ENCODE measurements around the gene NCAM1.

The NCAM1 gene

DNA sequence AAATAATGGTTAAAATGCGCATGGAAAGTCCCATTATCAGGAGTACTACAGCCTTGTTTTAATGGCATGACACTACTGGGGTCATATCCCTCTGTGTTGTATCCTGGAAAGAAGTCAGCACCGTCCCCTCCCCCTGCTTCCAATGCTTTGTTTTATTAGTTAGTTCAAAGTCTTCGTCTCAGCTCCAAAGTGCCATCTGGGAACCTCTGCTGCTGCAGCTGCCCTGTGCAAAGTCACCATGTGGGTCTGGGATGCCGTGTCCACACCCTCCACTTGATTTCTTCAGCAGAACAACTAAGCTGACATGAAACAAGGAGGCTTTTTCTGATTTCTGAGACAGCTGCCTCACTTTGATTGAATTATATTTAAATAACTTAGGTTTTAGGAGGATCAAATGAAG is 29.5 kb upstream of the NCAM1 start:
- Histone ChIP-seq H3K9me3 (no peaks in the 10 kb centered on the region), H3K36me3 (no peaks in the 10 kb centered on the region), H3K27me3 (no peaks in the 10 kb centered on the region), H3K4me1 (no peaks in the 10 kb centered on the region; the same call in none of the 2 replicates), H3K4me3 (ENCODE audit: low read depth, low read length) (no peak overlapping the region)
- TF ChIP-seq, protein P1, sequence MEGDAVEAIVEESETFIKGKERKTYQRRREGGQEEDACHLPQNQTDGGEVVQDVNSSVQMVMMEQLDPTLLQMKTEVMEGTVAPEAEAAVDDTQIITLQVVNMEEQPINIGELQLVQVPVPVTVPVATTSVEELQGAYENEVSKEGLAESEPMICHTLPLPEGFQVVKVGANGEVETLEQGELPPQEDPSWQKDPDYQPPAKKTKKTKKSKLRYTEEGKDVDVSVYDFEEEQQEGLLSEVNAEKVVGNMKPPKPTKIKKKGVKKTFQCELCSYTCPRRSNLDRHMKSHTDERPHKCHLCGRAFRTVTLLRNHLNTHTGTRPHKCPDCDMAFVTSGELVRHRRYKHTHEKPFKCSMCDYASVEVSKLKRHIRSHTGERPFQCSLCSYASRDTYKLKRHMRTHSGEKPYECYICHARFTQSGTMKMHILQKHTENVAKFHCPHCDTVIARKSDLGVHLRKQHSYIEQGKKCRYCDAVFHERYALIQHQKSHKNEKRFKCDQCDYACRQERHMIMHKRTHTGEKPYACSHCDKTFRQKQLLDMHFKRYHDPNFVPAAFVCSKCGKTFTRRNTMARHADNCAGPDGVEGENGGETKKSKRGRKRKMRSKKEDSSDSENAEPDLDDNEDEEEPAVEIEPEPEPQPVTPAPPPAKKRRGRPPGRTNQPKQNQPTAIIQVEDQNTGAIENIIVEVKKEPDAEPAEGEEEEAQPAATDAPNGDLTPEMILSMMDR (IDR thresholded peaks at IDR 0.05; ENCODE audit: low read depth, low read length), result no peak
- no peak for DNase-seq

DNA sequence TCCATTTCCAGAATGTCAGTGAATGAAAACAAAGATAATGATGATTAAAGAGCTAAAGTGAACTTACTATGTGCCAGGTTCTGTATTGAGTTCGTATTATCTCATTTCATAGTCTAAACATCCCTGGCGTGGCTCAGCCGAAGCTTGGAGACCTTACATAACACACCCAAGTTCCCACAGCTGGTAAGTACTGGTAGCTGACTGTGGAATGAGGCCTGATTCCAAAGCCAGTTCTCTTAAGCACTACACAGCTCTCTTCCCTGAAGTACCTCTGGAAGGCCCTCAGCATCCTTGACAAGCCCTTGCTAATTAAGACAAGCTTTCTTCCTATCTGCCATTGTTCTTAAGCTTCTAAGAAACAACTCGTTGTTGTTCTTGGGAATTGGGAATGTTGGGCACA is 28.6 kb upstream of the NCAM1 start:
- no peaks in the 10 kb centered on the region for H3K9me3 ChIP-seq
- H3K4me1 ChIP-seq, result no peaks in the 10 kb centered on the region; the same call in none of the 2 replicates
- no peak for DNase-seq
- H3K27me3 ChIP-seq, result no peaks in the 10 kb centered on the region
- H3K36me3 ChIP-seq, result no peaks in the 10 kb centered on the region
- H3K4me3 ChIP-seq (ENCODE audit: low read depth, low read length), result no peak overlapping the region
- TF ChIP-seq, protein P1 (IDR thresholded peaks at IDR 0.05; ENCODE audit: low read depth, low read length), result no peak

DNA sequence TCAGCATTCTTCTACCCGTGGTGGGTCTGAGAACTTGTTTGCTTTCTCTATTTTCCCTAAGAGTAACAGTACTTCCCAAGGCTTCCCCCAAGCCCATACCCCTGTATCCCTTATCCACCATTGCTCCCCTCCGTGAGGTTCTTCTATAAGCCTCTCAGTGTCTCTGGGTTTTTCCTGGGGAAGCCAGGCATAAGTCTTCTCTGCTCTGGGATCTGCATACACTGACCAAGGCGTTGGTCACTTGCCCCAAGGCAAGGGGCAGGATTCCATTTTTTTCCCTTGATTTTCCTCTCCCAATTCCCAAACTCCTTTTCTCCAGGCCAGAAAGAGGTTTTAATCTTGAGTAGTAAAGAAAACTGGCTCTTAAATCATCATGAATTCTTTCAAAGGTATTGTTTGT is 27.2 kb upstream of the NCAM1 start:
- no peaks in the 10 kb centered on the region for H3K27me3 ChIP-seq
- H3K4me3 ChIP-seq (ENCODE audit: low read depth, low read length), result no peak overlapping the region
- TF ChIP-seq, protein P1 (IDR thresholded peaks at IDR 0.05; ENCODE audit: low read depth, low read length), result no peak
- no peaks in the 10 kb centered on the region for H3K36me3 ChIP-seq
- H3K9me3 ChIP-seq, result no peaks in the 10 kb centered on the region
- no peaks in the 10 kb centered on the region for H3K4me1 ChIP-seq
- DNase-seq, result no peak

DNA sequence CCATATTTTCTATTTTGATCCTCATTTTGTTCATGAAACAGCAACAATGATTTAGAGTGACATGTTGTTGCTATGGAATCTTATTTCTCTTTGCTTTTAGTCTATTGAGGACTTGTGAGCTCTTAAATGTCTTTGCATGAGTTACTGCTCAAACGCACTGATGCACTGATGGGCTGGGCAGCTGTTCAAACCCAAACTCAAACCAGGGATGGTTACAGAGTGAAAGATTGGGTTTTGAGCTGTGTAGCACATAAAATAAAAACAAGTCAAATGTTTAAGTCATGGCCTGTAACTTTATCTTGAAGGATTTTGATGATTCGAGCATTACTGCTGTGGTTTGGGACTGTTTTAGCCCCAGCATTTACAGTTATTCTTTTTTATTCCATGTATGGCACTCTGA is 20.1 kb upstream of the NCAM1 start:
- Histone ChIP-seq H3K4me1 (no peaks in the 10 kb centered on the region), H3K9me3 (no peaks in the 10 kb centered on the region), H3K36me3 (no peaks in the 10 kb centered on the region), H3K27me3 (no peaks in the 10 kb centered on the region), H3K4me3 (ENCODE audit: low read depth, low read length) (no peak overlapping the region)
- DNase-seq, result no peak
- TF ChIP-seq, protein P1 (IDR thresholded peaks at IDR 0.05; ENCODE audit: low read depth, low read length), result no peak

DNA sequence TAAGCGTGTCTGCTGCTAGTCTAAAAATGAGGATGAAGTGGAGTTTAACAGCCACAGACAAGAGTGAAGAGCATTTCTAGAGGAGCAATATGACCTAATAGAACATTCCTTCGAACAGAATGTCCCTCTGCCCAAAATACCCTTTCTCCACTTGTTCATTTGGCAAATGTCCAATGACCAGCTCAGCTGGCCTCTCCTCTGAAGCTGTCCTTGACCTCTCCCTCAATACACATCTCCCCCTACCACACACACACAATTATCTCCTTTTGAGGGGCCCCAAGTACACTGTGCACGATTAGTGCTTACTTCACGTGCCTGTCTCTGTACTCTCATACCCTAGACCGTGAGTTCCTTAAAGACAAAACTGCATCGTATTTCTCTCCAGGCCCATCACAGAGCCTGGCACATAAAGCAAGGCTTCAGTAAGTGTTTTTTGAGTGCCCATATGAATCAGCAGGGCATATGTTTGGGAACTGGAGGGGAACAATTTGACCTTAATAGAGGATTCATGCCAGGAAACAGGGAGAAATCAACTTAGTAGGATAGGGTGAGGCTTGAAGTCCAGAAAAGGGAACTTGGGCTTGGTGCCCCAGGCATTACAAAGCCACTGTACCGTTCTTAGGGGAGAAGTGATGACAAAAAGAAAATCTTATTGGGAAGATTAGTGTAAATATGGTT is 18.1 kb upstream of the NCAM1 start:
- Histone ChIP-seq H3K9me3 (no peaks in the 10 kb centered on the region), H3K36me3 (no peaks in the 10 kb centered on the region), H3K27me3 (no peaks in the 10 kb centered on the region), H3K4me1 (no peaks in the 10 kb centered on the region), H3K4me3 (ENCODE audit: low read depth, low read length) (no peak overlapping the region)
- DNase-seq, result no peak
- TF ChIP-seq, protein P1 (IDR thresholded peaks at IDR 0.05; ENCODE audit: low read depth, low read length), result no peak

DNA sequence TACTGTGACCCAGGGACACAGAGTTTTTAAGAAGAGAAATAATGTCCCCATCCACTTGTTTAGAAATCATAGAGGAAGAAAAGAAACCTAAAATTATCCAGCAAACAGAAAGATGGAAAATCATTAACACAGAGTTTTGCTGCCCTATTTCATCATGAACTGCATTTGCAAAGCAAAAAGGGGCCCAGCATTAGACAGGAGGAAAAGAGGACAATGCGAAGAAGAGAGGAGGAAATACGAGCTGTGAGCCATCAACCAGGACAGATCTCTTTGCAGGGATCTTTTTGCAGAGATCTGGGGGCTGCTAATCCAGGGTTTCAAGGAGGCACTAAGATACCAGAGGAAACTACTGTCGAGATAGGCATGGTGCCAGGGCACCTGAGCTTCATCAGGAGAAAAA is 14.4 kb upstream of the NCAM1 start:
- TF ChIP-seq, protein P1 (IDR thresholded peaks at IDR 0.05; ENCODE audit: low read depth, low read length), result no peak

More for the DNA sequence above, 14.4 kb upstream of the NCAM1 start:
- DNase-seq, result no peak
- H3K9me3 ChIP-seq, result no peaks in the 10 kb centered on the region
- no peak overlapping the region for H3K4me3 ChIP-seq (ENCODE audit: low read depth, low read length)
- no peaks in the 10 kb centered on the region for H3K4me1 ChIP-seq
- no peaks in the 10 kb centered on the region for H3K27me3 ChIP-seq
- no peaks in the 10 kb centered on the region for H3K36me3 ChIP-seq

All from BE2C (cell line).